SK-N-SH (cell line): ENCODE data around the gene TRPC4. TPM values are rescaled to one million over a fixed set of nuclear protein-coding genes. Genes with fewer than 3 reads are reported as not detected.

Source experiments
- CTCF ChIA-PET: fragments of 300-600, 350-600 bp; formaldehyde crosslinking; extraction: SDS; loops from one replicate; lab custom pipeline; 2021; lab: Yijun Ruan, JAX
- POLR2A ChIA-PET: fragments of 350-600 bp; sonication (Branson Sonifier 250); formaldehyde crosslinking; extraction: SDS; loops from one replicate; lab custom pipeline; 2020; ENCODE audit warnings: antibody characterized with exemption, inconsistent platforms; lab: Yijun Ruan, JAX
- DNase-seq: peaks from one replicate; pipeline ENCODE4 v3.0.0; 2012
- H2AFZ ChIP-seq: fragments of 200-600 bp; sonication (generic); 2 replicates; pipeline ENCODE4 v1.8.1; 2016; ENCODE audit warnings: antibody characterized with exemption, mild to moderate bottlenecking, low read depth
- H3F3A ChIP-seq: fragments of 200-600 bp; sonication (generic); replicated peaks from 2 replicates; pipeline ENCODE3; 2016; ENCODE audit warnings: antibody characterized with exemption, mild to moderate bottlenecking; ENCODE audit not compliant: insufficient read depth
- H3K27ac ChIP-seq, 2 experiments: fragments of 200-500 bp in 1 of 2; fragments of 200-600 bp in 1 of 2; sonication (Bioruptor generic) in 1 of 2; sonication (generic), shearing (Covaris generic) in 1 of 2; 2 replicates each; pipeline versions ENCODE4 v1.5.1 to v1.6.1; 2014 to 2016; ENCODE audit warnings: low read depth in 2 of 2, inconsistent platforms in 1 of 2, low read length in 1 of 2, mild to moderate bottlenecking in 1 of 2, mixed read lengths in 1 of 2
- H3K27me3 ChIP-seq: fragments of 200-600 bp; sonication (generic), shearing (Covaris generic); 2 replicates; pipeline ENCODE4 v1.6.1; 2016; ENCODE audit warnings: mixed run types; ENCODE audit not compliant: insufficient read depth
- H3K36me3 ChIP-seq, 2 experiments: fragments of 200-500 bp in 1 of 2; fragments of 200-600 bp in 1 of 2; sonication (Bioruptor generic) in 1 of 2; sonication (generic) in 1 of 2; replicated peaks in 1 of 2; 2 replicates each; pipeline versions ENCODE3 to v1.5.1; 2014 to 2016; ENCODE audit warnings: low read length in 1 of 2, mild to moderate bottlenecking in 1 of 2; ENCODE audit not compliant: insufficient read depth in 2 of 2, control insufficient read depth in 1 of 2
- H3K4me1 ChIP-seq, 2 experiments: fragments of 200-500 bp in 1 of 2; fragments of 200-600 bp in 1 of 2; sonication (Bioruptor generic) in 1 of 2; sonication (generic), shearing (Covaris generic) in 1 of 2; 2 replicates each; pipeline versions ENCODE4 v1.5.1 to v1.6.1; 2014 to 2016; ENCODE audit warnings: low read depth in 1 of 2, low read length in 1 of 2, mixed run types in 1 of 2; ENCODE audit not compliant: insufficient read depth in 2 of 2, control insufficient read depth in 1 of 2
- H3K4me2 ChIP-seq: fragments of 200-600 bp; sonication (generic), shearing (Covaris generic); 2 replicates; pipeline ENCODE4 v1.6.1; 2017; ENCODE audit warnings: mixed run types
- H3K4me3 ChIP-seq, 2 experiments: fragments of 200-500 bp in 1 of 2; fragments of 200-600 bp in 1 of 2; sonication (Bioruptor generic) in 1 of 2; sonication (generic), shearing (Covaris generic) in 1 of 2; 2 replicates each; pipeline versions ENCODE4 v1.5.1 to v1.8.1; 2014 to 2016; ENCODE audit warnings: low read depth in 2 of 2, inconsistent platforms in 1 of 2, low read length in 1 of 2, mild to moderate bottlenecking in 1 of 2, mixed read lengths in 1 of 2, moderate library complexity in 1 of 2
- H3K79me2 ChIP-seq: fragments of 200-600 bp; sonication (generic); 2 replicates; pipeline ENCODE4 v1.8.1; 2017; ENCODE audit warnings: mild to moderate bottlenecking; ENCODE audit not compliant: insufficient read depth
- H3K9ac ChIP-seq: fragments of 200-600 bp; sonication (generic); 2 replicates; pipeline ENCODE4 v1.6.1; 2017; ENCODE audit warnings: mixed run types
- H3K9me2 ChIP-seq: fragments of 200-600 bp; sonication (generic); 2 replicates; pipeline ENCODE4 v1.6.1; 2017; ENCODE audit warnings: mixed run types
- H3K9me3 ChIP-seq: fragments of 200-600 bp; sonication (generic); 2 replicates; pipeline ENCODE4 v1.6.1; 2017; ENCODE audit warnings: mixed run types, mild to moderate bottlenecking, moderate library complexity
- H4K20me1 ChIP-seq: fragments of 200-600 bp; sonication (generic); 2 replicates; pipeline ENCODE4 v1.6.1; 2017; ENCODE audit warnings: mild to moderate bottlenecking, mixed run types; ENCODE audit not compliant: insufficient read depth
- CHD2 ChIP-seq: fragments of 150-350 bp; IDR thresholded peaks from 2 replicates; pipeline ENCODE4 v1.6.1; 2018; ENCODE audit warnings: low read length; ENCODE audit not compliant: partially characterized antibody
- EZH2phosphoT487 ChIP-seq: fragments of 200-600 bp; sonication (generic); IDR thresholded peaks from 2 replicates; pipeline ENCODE4 v1.6.1; 2017; ENCODE audit warnings: low read depth, mixed run types, mild to moderate bottlenecking, antibody characterized with exemption, moderate library complexity, borderline replicate concordance
- FOXJ3 ChIP-seq: sonication (generic); formaldehyde crosslinking; IDR thresholded peaks from 2 replicates; pipeline ENCODE4 v1.5.1; 2020; ENCODE audit warnings: mild to moderate bottlenecking, missing genetic modification reagents
- GABPA ChIP-seq: IDR thresholded peaks from 2 replicates; pipeline ENCODE4 v1.4.0; 2012; ENCODE audit warnings: low read depth, mild to moderate bottlenecking
- IRF3 ChIP-seq: fragments of 150-350 bp; IDR thresholded peaks from 2 replicates; pipeline ENCODE4 v1.6.1; 2016; ENCODE audit warnings: mild to moderate bottlenecking, low read depth, low read length
- MAX ChIP-seq: IDR thresholded peaks from 2 replicates; pipeline ENCODE4 v1.4.0; 2012; ENCODE audit warnings: low read depth
- MEF2A ChIP-seq: IDR thresholded peaks from 2 replicates; pipeline ENCODE4 v1.4.0; 2012; ENCODE audit warnings: low read depth, borderline replicate concordance
- NFIC ChIP-seq: IDR thresholded peaks from 2 replicates; pipeline ENCODE4 v1.4.0; 2012; ENCODE audit warnings: borderline replicate concordance
- NRF1 ChIP-seq: IDR thresholded peaks from 2 replicates; pipeline ENCODE4 v1.6.1; 2012; ENCODE audit warnings: low read depth, mild to moderate bottlenecking, low read length
- RCOR1 ChIP-seq: fragments of 150-350 bp; IDR thresholded peaks from 2 replicates; pipeline ENCODE4 v1.6.1; 2017; ENCODE audit warnings: antibody characterized with exemption, low read length
- REST ChIP-seq: IDR thresholded peaks from 2 replicates; pipeline ENCODE4 v1.6.1; 2012; ENCODE audit warnings: mild to moderate bottlenecking, low read depth, low read length, moderate library complexity
- SIN3A ChIP-seq: IDR thresholded peaks from 2 replicates; pipeline ENCODE4 v1.6.1; 2012; ENCODE audit warnings: low read depth, mild to moderate bottlenecking, low read length, moderate library complexity, borderline replicate concordance
- SMC3 ChIP-seq: IDR thresholded peaks from 2 replicates; pipeline ENCODE4 v1.6.1; 2012; ENCODE audit warnings: low read depth, low read length, improper control_type of control experiment
- TAF1 ChIP-seq: IDR thresholded peaks from 2 replicates; pipeline ENCODE4 v1.6.1; 2012; ENCODE audit warnings: low read depth, mild to moderate bottlenecking, low read length, moderate library complexity, borderline replicate concordance
- TCF12 ChIP-seq: IDR thresholded peaks from 2 replicates; pipeline ENCODE4 v1.4.0; 2012
- YY1 ChIP-seq: IDR thresholded peaks from 2 replicates; pipeline ENCODE4 v1.4.0; 2012; ENCODE audit warnings: low read depth, mild to moderate bottlenecking
- WGBS: methylation state at CpG from one replicate; pipeline ENCODE4 v1.1.6; 2017; ENCODE audit warnings: low lambda C conversion rate; 5-methylcytosine and 5-hydroxymethylcytosine counted together
- polyA plus RNA-seq, 3 experiments: library from polyadenylated mRNA; depleted of rRNA; stranded (reverse); fragments of >200 nt; gene quantifications; 2 replicates each; pipeline ENCODE4 v1.2.3, GENCODE V29; 2012

The TRPC4 gene
- polyA plus RNA-seq, 1 of the 3 experiments (the other 2 are of a cell fraction) = not detected

- POLR2A ChIA-PET = no interaction called here
- Histone ChIP-seq H3K9me2 (no peaks in the 10 kb centered on the region), H3F3A (peaks cover 4% of the 10 kb centered on the region), H3K9me3 (no peaks in the 10 kb centered on the region), H3K79me2 (no peaks in the 10 kb centered on the region)
- DNase-seq = no peak
- TF ChIP-seq EZH2phosphoT487 = no peak
- no peak for TF ChIP-seq TAF1
- no peak for TF ChIP-seq REST
- TF ChIP-seq TCF12 = no peak
- TF ChIP-seq SIN3A = no peak
- TF ChIP-seq CHD2 = no peak
- TF ChIP-seq YY1 = no peak
- TF ChIP-seq MEF2A = no peak
- no peak for TF ChIP-seq NRF1
- no peak for TF ChIP-seq IRF3
- TF ChIP-seq NFIC = no peak
- TF ChIP-seq MAX = no peak
- no peak for TF ChIP-seq SMC3
- TF ChIP-seq, all 33 proteins: peak for 0
- Histone ChIP-seq H3K4me1 (no peaks in the 10 kb centered on the region; a peak in 1 of 4 replicates), H3K9ac (no peak overlapping the region), H2AFZ (no peak overlapping the region), H3K4me2 (no peak overlapping the region), H3K27ac (no peak overlapping the region), H3K4me3 (no peak overlapping the region), H3K36me3 (no peaks in the 10 kb centered on the region), H4K20me1 (no peaks in the 10 kb centered on the region), H3K27me3 (no peaks in the 10 kb centered on the region)
- CTCF ChIA-PET = no interaction called here
- WGBS = 3% methylated on average over 1 of the region's 1 CpG
These were observed 81.2 kb downstream of the TRPC4 start for GRCh38 chr13:37788346-37788745.

- Histone ChIP-seq H4K20me1 (no peaks in the 10 kb centered on the region), H3F3A (no peaks in the 10 kb centered on the region), H3K9ac (no peak overlapping the region), H3K79me2 (no peaks in the 10 kb centered on the region), H3K27ac (no peak overlapping the region), H3K9me2 (no peaks in the 10 kb centered on the region), H3K4me1 (no peaks in the 10 kb centered on the region; a peak in 1 of 4 replicates), H3K4me2 (no peak overlapping the region), H2AFZ (no peak overlapping the region), H3K27me3 (no peaks in the 10 kb centered on the region), H3K9me3 (no peaks in the 10 kb centered on the region), H3K36me3 (no peaks in the 10 kb centered on the region), H3K4me3 (no peak overlapping the region)
- CTCF ChIA-PET = no interaction called here
- TF ChIP-seq RCOR1 (no peak), MEF2A (no peak), FOXJ3 (CRISPR knock-in tag) (no peak), GABPA (no peak)
- POLR2A ChIA-PET = no interaction called here
- DNase-seq = no peak
These were observed 91.9 kb downstream of the TRPC4 start for GRCh38 chr13:37777676-37778075.
